Breast epithelium (tissue), 4 donors: Measurements from ENCODE around the gene UMPS. TPM values are rescaled to one million over a fixed set of nuclear protein-coding genes. Genes with fewer than 3 reads are reported as not detected.
A peak's percentile ranks its signal among the peaks of the same experiment; 100 is the strongest.

Experiments used
- DNase-seq, 2 donors: peaks; one replicate each; pipeline ENCODE4 v3.0.0-alpha.2; 2019; ENCODE audit warnings: low spot score in 2 of 2
- H3K27ac ChIP-seq, 2 donors: fragments of 200-600 bp; sonication (generic) in 1 of 2; one replicate each; pipeline ENCODE4 v1.5.1; 2016 to 2019; ENCODE audit warnings: mild to moderate bottlenecking in 1 of 2
- H3K27me3 ChIP-seq, 2 donors: fragments of 200-600 bp; sonication (generic) in 1 of 2; one replicate each; pipeline versions ENCODE4 v1.5.1 to v1.6.0; 2017 to 2019; ENCODE audit warnings: control low read depth in 1 of 2, mild to moderate bottlenecking in 1 of 2
- H3K36me3 ChIP-seq: fragments of 200-600 bp; one replicate; pipeline ENCODE4 v1.5.1; 2019
- H3K4me1 ChIP-seq, 2 donors: fragments of 200-600 bp; sonication (generic); one replicate each; pipeline ENCODE4 v1.5.1; 2016 to 2019; ENCODE audit warnings: control low read depth in 1 of 2
- H3K4me3 ChIP-seq, 3 donors: fragments of 200-600 bp; sonication (generic); 1 replicate in 2 of 3; 2 replicates in 1 of 3; pipeline ENCODE4 v1.5.1; 2016 to 2019; ENCODE audit warnings: mild to moderate bottlenecking in 3 of 3, moderate library complexity in 2 of 3
- H3K9me3 ChIP-seq, 2 donors: fragments of 200-600 bp; sonication (generic) in 1 of 2; one replicate each; pipeline ENCODE4 v1.5.1; 2016 to 2019; ENCODE audit warnings: control low read depth in 1 of 2
- CTCF ChIP-seq, 3 donors: fragments of 450-650 bp; IDR thresholded peaks; one replicate each; pipeline ENCODE4 v1.5.1; 2016 to 2017; ENCODE audit warnings: antibody characterized with exemption in 3 of 3, mild to moderate bottlenecking in 3 of 3, moderate library complexity in 3 of 3
- POLR2A ChIP-seq: fragments of 450-650 bp; IDR thresholded peaks from one replicate; pipeline ENCODE4 v1.6.1; 2016; ENCODE audit warnings: antibody characterized with exemption, mild to moderate bottlenecking, moderate library complexity
- POLR2AphosphoS5 ChIP-seq, 3 donors: sonication (generic); formaldehyde crosslinking; IDR thresholded peaks; one replicate each; pipeline ENCODE4 v1.6.1; 2017; ENCODE audit warnings: antibody characterized with exemption in 3 of 3
- intact Hi-C: fragments of 100-400 bp; cut with DNase I; formaldehyde crosslinking; loops from one replicate; pipeline ENCODE4 v1.15.1; 2023; ENCODE audit warnings: low total_unique reads
- total RNA-seq, 3 donors: library from RNA; depleted of rRNA; stranded (reverse); fragments of >200 nt; gene quantifications; one replicate each; pipeline ENCODE4 v1.1.0, GENCODE V29; 2016

Gene UMPS
- total RNA-seq, 3 donors from 2014 or later: 18.4 to 34.1 (median 28.0) TPM

GRCh38 chr3:124685481-124685880 is 44.8 kb upstream of the UMPS start:
- Histone ChIP-seq H3K9me3 (no peaks in the 10 kb centered on the region), H3K27me3 (no peaks in the 10 kb centered on the region), H3K4me3 (no peak overlapping the region), H3K4me1 (no peaks in the 10 kb centered on the region), H3K36me3 (no peaks in the 10 kb centered on the region), H3K27ac (no peak overlapping the region)
- DNase-seq: no peak
- TF ChIP-seq POLR2A: no peak
- TF ChIP-seq POLR2AphosphoS5 (IDR thresholded peaks at IDR 0.05): no peak
- TF ChIP-seq CTCF (IDR thresholded peaks at IDR 0.05): no peak
- intact Hi-C loops: no loop called here

GRCh38 chr3:124686028-124686670 is 44.1 kb upstream of the UMPS start:
- H3K4me3 ChIP-seq: no peak overlapping the region
- TF ChIP-seq POLR2AphosphoS5 (IDR thresholded peaks at IDR 0.05) (no peak), POLR2A (no peak), CTCF (IDR thresholded peaks at IDR 0.05) (no peak)
- H3K27ac ChIP-seq: no peak overlapping the region
- H3K4me1 ChIP-seq: no peaks in the 10 kb centered on the region
- intact Hi-C loops: no loop called here
- H3K9me3 ChIP-seq: no peaks in the 10 kb centered on the region
- H3K36me3 ChIP-seq: no peaks in the 10 kb centered on the region
- no peaks in the 10 kb centered on the region for H3K27me3 ChIP-seq
- no peak for DNase-seq

GRCh38 chr3:124688581-124689454 is 41.4 kb upstream of the UMPS start:
- no peaks in the 10 kb centered on the region for H3K9me3 ChIP-seq
- DNase-seq: peak; percentile 53 to 78
- intact Hi-C loops: no loop called here
- TF ChIP-seq CTCF (IDR thresholded peaks at IDR 0.05) (peak; percentile 53 to 83 (median 71)), POLR2AphosphoS5 (IDR thresholded peaks at IDR 0.05) (no peak)
- no peaks in the 10 kb centered on the region for H3K27me3 ChIP-seq
- no peak overlapping the region for H3K4me3 ChIP-seq
- no peaks in the 10 kb centered on the region for H3K36me3 ChIP-seq
- H3K27ac ChIP-seq: no peak overlapping the region
- no peaks in the 10 kb centered on the region for H3K4me1 ChIP-seq

- no peak overlapping the region for H3K27ac ChIP-seq
- DNase-seq: no peak
- intact Hi-C loops: loop anchor here (5.0 kb wide), 1 partner anchor 129 kb away; no protein-coding TSS in a partner anchor
- H3K27me3 ChIP-seq: no peaks in the 10 kb centered on the region
- H3K4me1 ChIP-seq: no peaks in the 10 kb centered on the region
- H3K4me3 ChIP-seq: no peak overlapping the region
- no peaks in the 10 kb centered on the region for H3K9me3 ChIP-seq
- no peak for TF ChIP-seq POLR2A
- H3K36me3 ChIP-seq: no peaks in the 10 kb centered on the region
Measured at GRCh38 chr3:124691599-124691998, 38.7 kb upstream of the UMPS start.

- H3K27ac ChIP-seq: no peak overlapping the region
- no peak overlapping the region for H3K4me3 ChIP-seq
- intact Hi-C loops: loop anchor here (5.0 kb wide), 1 partner anchor 132 kb away; no protein-coding TSS in a partner anchor
- TF ChIP-seq POLR2AphosphoS5 (IDR thresholded peaks at IDR 0.05) (no peak), POLR2A (no peak), CTCF (IDR thresholded peaks at IDR 0.05) (no peak)
- H3K9me3 ChIP-seq: no peaks in the 10 kb centered on the region
- no peaks in the 10 kb centered on the region for H3K36me3 ChIP-seq
- no peaks in the 10 kb centered on the region for H3K27me3 ChIP-seq
- no peak for DNase-seq
- no peaks in the 10 kb centered on the region for H3K4me1 ChIP-seq
Measured at GRCh38 chr3:124694486-124694885, 35.8 kb upstream of the UMPS start.
